NCI-H82 treated with DMSO at 0.1 percent for 48 hours (cell line): Measurements from ENCODE around the gene DNAJC2.
"Not testable (repeated sequence)": the region's sequence is repeated elsewhere in the genome, so short reads cannot be mapped to it uniquely, and the experiment has no call there.

Experiments
- DNase-seq: peaks from one replicate; lab custom pipeline; 2025; ENCODE audit not compliant: unreplicated experiment; lab: John Stamatoyannopoulos, UW

DNAJC2 gene

GRCh38 chr7:103266229-103266628, 78.3 kb downstream of the DNAJC2 start:
- not testable (repeated sequence) for DNase-seq

GRCh38 chr7:103264054-103264453, 80.5 kb downstream of the DNAJC2 start:
- DNase-seq: not testable (repeated sequence)
